HFFc6 (cell line): ENCODE data around the gene CCSER2. TPM values are rescaled to one million over a fixed set of nuclear protein-coding genes. Genes with fewer than 3 reads are reported as not detected.

ENCODE experiments used
- DNase-seq: peaks from one replicate; pipeline ENCODE4 v3.0.0-alpha.2; 2018
- H3K27ac Mint-ChIP-seq: 2 replicates; pipeline ENCODE4 v1.8.0; 2020; ENCODE audit warnings: mild to moderate bottlenecking, mixed read lengths
- H3K27me3 Mint-ChIP-seq: 2 replicates; pipeline ENCODE4 v1.8.0; 2021; ENCODE audit warnings: mild to moderate bottlenecking, moderate library complexity, mixed read lengths; ENCODE audit not compliant: insufficient read depth
- H3K36me3 Mint-ChIP-seq: 2 replicates; pipeline ENCODE4 v1.8.0; 2021; ENCODE audit warnings: low read depth, mixed read lengths
- H3K4me1 Mint-ChIP-seq: 2 replicates; pipeline ENCODE4 v1.8.0; 2020; ENCODE audit warnings: low read depth, mixed read lengths
- H3K4me3 Mint-ChIP-seq: 2 replicates; pipeline ENCODE4 v1.8.0; 2020; ENCODE audit warnings: mild to moderate bottlenecking, moderate library complexity, mixed read lengths
- H3K9me3 Mint-ChIP-seq: 2 replicates; pipeline ENCODE4 v1.8.0; 2020; ENCODE audit warnings: mild to moderate bottlenecking, mixed read lengths
- CTCF ChIP-seq: fragments of 200-600 bp; sonication (generic); IDR thresholded peaks from 2 replicates; pipeline ENCODE4 v1.5.0; 2021; ENCODE audit warnings: antibody characterized with exemption, mild to moderate bottlenecking
- total RNA-seq, 6 experiments: library from RNA; stranded (reverse); fragmentation: NEBNext Ultra II Directional; extraction: Animal tissue kit (Norgen Biotek cat#: 25700); gene quantifications; 2 replicates in 1 of 6; 3 replicates in 5 of 6; pipeline ENCODE4 v1.2.3, GENCODE V29; 2021

The CCSER2 gene
- total RNA-seq, 6 experiments from 2014 or later, result 36.1 to 46.9 (median 43.0) TPM

- H3K36me3 Mint-ChIP-seq, result peaks cover 22% of the 10 kb centered on the region
- DNase-seq, result no peak
- H3K4me3 Mint-ChIP-seq, result peak overlapping the region; percentile 51
- 0 out of 2 replicates have a peak, but pooled peaks cover 2% of the 10 kb centered on the region for H3K27me3 Mint-ChIP-seq
- no peak for TF ChIP-seq CTCF
- H3K27ac Mint-ChIP-seq, result peak overlapping the region; percentile 43
- H3K4me1 Mint-ChIP-seq, result peaks cover 18% of the 10 kb centered on the region
- no peaks in the 10 kb centered on the region for H3K9me3 Mint-ChIP-seq
These were observed 141.1 kb downstream of the CCSER2 start for GRCh38 chr10:84469470-84469869.

- Mint-ChIP-seq H3K27me3 (no peaks in the 10 kb centered on the region), H3K27ac (no peak overlapping the region), H3K4me3 (no peak overlapping the region), H3K9me3 (no peaks in the 10 kb centered on the region), H3K36me3 (no peaks in the 10 kb centered on the region), H3K4me1 (peaks cover 24% of the 10 kb centered on the region)
- DNase-seq, result no peak
- TF ChIP-seq CTCF, result no peak
These were observed 144.7 kb downstream of the CCSER2 start for GRCh38 chr10:84473136-84473535.

GRCh38 chr10:84477398-84478128 is 149.2 kb downstream of the CCSER2 start:
- DNase-seq, result no peak
- no peak overlapping the region for H3K4me3 Mint-ChIP-seq
- TF ChIP-seq CTCF, result no peak
- peaks cover 14% of the 10 kb centered on the region for H3K4me1 Mint-ChIP-seq
- peaks cover 5% of the 10 kb centered on the region; the same call in 1 of the 2 replicates for H3K36me3 Mint-ChIP-seq
- H3K27me3 Mint-ChIP-seq, result no peaks in the 10 kb centered on the region
- H3K27ac Mint-ChIP-seq, result no peak overlapping the region
- H3K9me3 Mint-ChIP-seq, result no peaks in the 10 kb centered on the region

- no peak overlapping the region for H3K27ac Mint-ChIP-seq
- H3K4me3 Mint-ChIP-seq, result no peak overlapping the region
- peaks cover 5% of the 10 kb centered on the region; the same call in 1 of the 2 replicates for H3K36me3 Mint-ChIP-seq
- peaks cover 14% of the 10 kb centered on the region for H3K4me1 Mint-ChIP-seq
- no peak for TF ChIP-seq CTCF
- no peaks in the 10 kb centered on the region; the same call in 1 of the 2 replicates for H3K27me3 Mint-ChIP-seq
- DNase-seq, result peak; percentile 15
- H3K9me3 Mint-ChIP-seq, result no peaks in the 10 kb centered on the region
These were observed 149.8 kb downstream of the CCSER2 start for GRCh38 chr10:84478151-84478550.

- Mint-ChIP-seq H3K27ac (no peak overlapping the region), H3K27me3 (no peaks in the 10 kb centered on the region; the same call in 1 of the 2 replicates), H3K9me3 (no peaks in the 10 kb centered on the region), H3K4me3 (no peak overlapping the region), H3K36me3 (peaks cover 5% of the 10 kb centered on the region; the same call in 1 of the 2 replicates), H3K4me1 (peaks cover 14% of the 10 kb centered on the region)
- TF ChIP-seq CTCF, result no peak
- DNase-seq, result no peak
These were observed 150.3 kb downstream of the CCSER2 start for GRCh38 chr10:84478679-84479078.
